ENCODE measurements around the gene PLEKHA5. TPM values are rescaled to one million over a fixed set of nuclear protein-coding genes. Genes with fewer than 3 reads are reported as not detected.
A peak's percentile ranks its signal among the peaks of the same experiment; 100 is the strongest.
"Not testable (repeated sequence)": the region's sequence is repeated elsewhere in the genome, so short reads cannot be mapped to it uniquely, and the experiment has no call there.

PLEKHA5 gene
- total RNA-seq, 1 donor from 2014 or later: 19.5 TPM

DNA sequence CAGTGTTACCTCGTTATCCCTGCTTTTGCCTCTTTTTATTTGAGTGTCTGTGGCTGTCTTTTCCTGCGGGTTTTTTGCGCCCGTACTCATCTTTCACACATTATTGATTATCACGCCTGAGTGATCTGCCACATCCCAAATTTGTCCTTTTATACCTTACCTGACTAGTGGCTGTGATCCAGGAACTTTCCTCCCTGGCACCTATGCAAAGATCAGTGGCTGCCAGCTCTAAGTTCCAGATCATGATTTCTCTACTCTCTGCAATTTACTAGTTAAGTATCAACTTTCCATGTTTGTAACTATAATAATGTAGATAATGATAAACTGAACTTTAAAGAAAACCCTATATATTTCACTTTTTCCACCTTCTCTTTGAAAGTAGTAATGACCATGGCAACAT lies 36.9 kb downstream of the PLEKHA5 start:
- DNase-seq (ENCODE audit: low read depth): no peak

DNA sequence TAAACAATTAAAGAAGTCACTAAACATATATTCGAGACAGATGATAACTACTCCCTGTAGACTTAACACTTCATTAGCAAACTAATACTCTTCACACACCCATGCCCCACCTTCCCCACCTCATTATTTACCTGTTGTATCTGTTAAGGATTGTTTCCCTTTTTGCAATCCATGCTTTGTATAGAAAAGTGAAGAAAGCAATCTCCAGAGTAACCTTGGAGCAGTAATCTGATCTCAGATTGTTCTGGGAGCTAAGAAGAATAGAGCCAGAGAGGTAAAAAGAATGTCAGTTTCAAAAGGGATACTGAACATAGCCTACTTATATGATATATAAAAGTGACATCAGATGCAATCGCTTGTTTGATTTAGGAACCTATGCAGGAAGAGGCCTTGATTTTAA lies 37.4 kb downstream of the PLEKHA5 start:
- no peak for DNase-seq (ENCODE audit: low read depth)

DNA sequence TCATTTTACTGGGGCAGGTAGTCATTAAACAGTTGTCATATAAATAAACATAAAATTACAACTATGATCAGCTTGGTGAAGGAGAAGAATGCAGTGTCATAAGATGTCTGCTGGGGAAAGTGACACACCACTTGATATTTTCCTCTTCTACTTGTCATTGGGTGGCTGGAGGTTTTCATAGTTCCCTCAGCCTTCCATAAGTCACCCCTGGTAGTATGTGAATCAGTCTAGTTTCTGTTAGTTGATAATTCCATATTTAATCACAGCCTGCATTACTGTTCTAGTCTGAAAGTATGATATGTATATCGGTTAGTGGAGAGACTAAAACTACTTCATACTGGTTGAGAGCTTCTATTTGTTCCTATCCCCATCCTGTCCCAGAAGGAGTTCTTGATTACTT lies 38.2 kb downstream of the PLEKHA5 start:
- DNase-seq (ENCODE audit: low read depth): no peak

- DNase-seq (ENCODE audit: low read depth): no peak
Measured at GRCh38 chr12:19168644-19169043, 39.1 kb downstream of the PLEKHA5 start.

DNA sequence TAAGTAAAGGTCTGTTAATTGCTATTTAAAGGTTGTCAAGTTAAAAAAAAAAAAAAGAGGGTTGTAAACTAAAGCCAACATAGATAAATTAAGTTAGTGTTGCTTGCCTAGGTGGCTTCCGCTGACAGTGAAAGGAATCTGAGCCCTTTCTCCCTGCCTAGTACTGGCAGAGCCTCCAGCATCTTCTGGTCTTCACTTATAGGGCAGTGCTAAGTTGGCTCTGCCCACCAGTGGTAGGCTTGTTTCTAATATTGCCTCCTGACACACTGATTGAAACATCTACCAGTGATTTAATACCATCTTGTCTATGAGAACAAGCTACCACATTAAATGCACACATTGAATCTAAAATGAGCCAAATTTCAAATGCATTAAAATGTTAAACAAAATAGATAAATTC lies 39.7 kb downstream of the PLEKHA5 start:
- no peak for DNase-seq (ENCODE audit: low read depth)

DNA sequence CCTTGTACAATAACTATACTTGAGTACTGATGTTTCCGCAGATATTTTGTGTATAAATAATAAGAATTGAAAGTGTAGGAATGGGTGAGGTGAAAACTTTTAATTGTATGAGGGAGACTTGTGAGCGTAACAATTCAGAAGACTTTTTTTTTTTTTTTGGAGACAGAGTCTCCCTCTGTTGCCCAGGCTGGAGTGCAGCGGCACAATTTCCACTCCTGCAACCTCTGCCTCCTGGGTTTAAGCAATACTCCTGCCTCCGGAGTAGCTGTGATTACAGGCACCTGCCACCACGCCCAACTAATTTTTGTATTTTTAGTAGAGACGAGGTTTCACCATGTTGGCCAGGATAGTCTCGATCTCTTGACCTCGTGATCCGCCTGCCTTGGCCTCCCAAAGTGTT lies 40.8 kb downstream of the PLEKHA5 start:
- not testable (repeated sequence) for DNase-seq (ENCODE audit: low read depth)

DNA sequence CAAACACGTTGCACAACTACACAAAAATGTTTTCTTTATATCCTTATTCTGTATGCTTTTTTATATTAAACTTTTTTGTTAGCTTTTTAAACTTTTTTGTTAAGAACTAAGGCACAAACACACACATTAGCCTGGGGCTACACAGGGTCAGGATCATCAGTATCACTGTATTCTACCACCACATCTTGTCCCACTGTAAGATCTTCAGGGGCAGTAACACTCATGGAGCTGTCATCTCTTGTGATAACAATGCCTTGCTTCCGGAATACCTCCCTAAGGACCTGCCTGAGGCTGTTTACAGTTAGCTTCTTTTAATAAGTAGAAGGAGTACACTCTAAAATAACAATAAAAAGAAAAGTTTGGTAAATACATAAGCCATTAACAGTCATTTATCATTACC lies 42.2 kb downstream of the PLEKHA5 start:
- no peak for DNase-seq (ENCODE audit: low read depth)

GRCh38 chr12:19177754-19178153 lies 48.2 kb downstream of the PLEKHA5 start:
- no peak for DNase-seq (ENCODE audit: low read depth)

- DNase-seq (ENCODE audit: low read depth): no peak
Measured at GRCh38 chr12:19179986-19180385, 50.5 kb downstream of the PLEKHA5 start.

GRCh38 chr12:19181666-19182426 lies 52.3 kb downstream of the PLEKHA5 start:
- DNase-seq (ENCODE audit: low read depth): no peak

- DNase-seq (ENCODE audit: low read depth): no peak
Measured at GRCh38 chr12:19183121-19183838, 53.7 kb downstream of the PLEKHA5 start.

DNA sequence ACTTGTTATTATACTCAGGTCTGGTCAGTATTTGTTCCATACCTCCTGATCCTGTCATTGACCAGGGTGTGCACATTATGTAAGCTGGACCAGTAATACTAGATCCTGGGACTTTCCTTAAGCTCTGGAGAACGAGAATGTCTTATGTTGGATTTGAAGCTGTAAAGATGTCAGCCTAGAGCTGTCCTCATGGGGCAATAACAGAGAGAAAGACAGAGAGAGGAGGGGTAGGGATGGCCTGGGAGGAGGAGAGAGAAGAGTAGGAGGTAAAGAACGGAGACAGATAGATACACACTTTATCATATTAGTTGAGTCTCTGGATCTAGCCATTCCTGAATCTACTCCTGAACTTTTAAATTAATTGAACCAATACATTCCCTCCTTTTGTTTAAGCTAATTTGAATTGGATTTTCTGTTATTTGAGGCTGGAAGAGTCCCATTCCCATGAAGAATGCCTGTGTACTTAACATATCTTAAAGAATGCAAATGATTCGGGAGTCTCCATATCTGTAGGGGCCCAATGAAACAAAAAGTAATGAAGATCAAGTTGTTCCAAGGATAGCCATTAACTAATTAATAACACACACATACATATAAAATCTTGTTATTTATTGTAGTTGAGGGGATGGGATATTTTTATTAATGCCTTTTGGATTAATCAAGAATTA lies 55.9 kb downstream of the PLEKHA5 start:
- DNase-seq (ENCODE audit: low read depth): no peak

- DNase-seq (ENCODE audit: low read depth): peak; percentile 69
Measured at GRCh38 chr12:19186722-19187661, 57.5 kb downstream of the PLEKHA5 start.

- DNase-seq (ENCODE audit: low read depth): no peak
Measured at GRCh38 chr12:19189522-19189921, 60.0 kb downstream of the PLEKHA5 start.

GRCh38 chr12:19190292-19191031 lies 60.9 kb downstream of the PLEKHA5 start:
- no peak for DNase-seq (ENCODE audit: low read depth)

DNA sequence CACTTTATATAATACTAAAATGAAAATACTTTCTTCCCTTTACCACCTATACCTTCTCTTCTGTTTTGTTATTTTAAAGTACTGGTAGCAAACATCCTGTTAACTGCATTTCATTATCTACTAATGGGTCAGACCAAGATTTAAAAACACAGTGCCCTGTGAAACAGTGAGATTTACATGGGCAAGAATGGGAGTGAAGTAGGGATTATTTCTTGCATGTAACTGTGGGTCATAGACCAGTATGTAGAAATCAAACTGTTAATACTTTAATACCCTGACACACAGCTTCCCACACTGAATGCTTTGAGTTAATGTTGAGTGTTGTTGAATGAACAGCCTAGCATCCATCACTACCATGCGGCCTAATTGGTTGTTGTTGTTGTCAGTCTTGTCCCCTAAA lies 61.6 kb downstream of the PLEKHA5 start:
- DNase-seq (ENCODE audit: low read depth): no peak

DNA sequence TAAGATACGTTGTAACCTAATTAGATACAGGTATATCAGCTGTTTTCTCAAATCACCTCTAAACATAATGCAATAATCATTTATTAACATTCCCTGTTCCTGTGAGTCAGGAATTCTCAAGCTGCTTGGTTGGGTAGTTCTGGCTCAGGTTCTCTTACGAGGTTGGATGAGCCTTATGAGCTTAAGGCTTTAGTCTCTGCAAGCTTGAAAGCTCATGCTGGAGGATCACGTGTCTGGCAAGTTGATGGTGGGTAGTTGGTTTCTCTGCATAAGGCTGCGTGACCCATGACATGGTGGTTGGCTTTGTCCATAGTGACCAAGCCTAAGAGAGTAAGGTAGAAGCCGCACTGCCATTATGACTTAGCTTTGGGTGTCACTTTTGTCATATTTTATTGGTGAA lies 62.0 kb downstream of the PLEKHA5 start:
- no peak for DNase-seq (ENCODE audit: low read depth)

GRCh38 chr12:19192710-19193109 lies 63.2 kb downstream of the PLEKHA5 start:
- DNase-seq (ENCODE audit: low read depth): no peak

GRCh38 chr12:19194963-19195362 lies 65.4 kb downstream of the PLEKHA5 start:
- no peak for DNase-seq (ENCODE audit: low read depth)

DNA sequence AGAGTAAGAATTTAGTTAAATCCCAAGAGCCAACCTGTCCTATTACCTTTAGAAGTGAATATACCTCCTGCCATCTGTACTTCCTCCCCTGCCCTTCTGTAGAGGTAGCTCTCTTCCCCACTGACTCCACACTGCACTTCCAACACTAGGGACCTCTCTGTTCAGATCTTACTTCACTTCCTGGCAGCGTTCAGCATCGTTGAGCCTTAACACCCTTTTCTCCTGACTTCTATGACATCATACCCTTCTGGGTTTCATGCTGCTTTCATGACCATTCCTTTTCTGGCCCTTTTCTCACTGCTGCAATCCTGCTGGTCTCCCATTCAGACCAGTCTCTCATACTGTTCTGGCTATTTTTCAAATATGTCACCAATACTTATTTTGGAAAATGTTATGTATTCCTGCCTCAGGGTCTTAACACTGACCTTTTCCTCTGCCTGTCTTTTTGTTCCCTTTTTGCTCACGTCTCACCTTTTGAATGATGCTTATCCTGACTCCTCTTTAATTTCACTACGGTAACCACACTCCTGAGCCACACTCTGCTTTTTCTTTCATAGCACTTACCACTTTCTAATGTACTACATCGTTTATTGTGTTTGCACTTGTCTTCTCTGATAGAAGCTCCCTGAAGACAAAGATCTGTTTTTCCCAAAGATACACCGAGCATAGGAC lies 67.6 kb downstream of the PLEKHA5 start:
- DNase-seq (ENCODE audit: low read depth): no peak

All from myocyte (in vitro differentiated cells).